Colon (tissue), 2 donors: Measurements from ENCODE around the gene FOXP1.

ENCODE experiments used
- FAIRE-seq: peaks from 2 replicates; lab custom pipeline; 2012; peaks lifted over from hg19 to GRCh38; lab: Jason Lieb, UNC
- donor health status: control.
- donor health status: control.

FOXP1 gene

DNA sequence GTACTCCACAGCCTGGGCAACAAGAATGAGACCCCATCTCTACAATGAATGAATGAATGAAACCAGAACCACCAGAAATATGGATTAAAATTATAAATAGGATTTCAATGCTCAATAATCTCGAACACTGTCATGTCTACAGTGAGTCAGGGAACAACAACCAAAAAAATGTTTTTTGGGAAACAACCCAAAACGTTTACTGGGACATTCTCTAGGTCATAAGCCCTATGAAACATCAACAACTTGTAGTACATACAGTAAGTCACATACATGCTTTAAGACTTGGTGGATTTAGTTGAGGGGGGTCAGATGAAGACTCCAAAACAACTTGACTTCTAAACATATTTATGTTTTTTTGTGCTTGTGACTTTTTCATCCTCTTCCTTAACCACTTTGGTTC is 511.2 kb downstream of the FOXP1 start:
- FAIRE-seq = no peak

DNA sequence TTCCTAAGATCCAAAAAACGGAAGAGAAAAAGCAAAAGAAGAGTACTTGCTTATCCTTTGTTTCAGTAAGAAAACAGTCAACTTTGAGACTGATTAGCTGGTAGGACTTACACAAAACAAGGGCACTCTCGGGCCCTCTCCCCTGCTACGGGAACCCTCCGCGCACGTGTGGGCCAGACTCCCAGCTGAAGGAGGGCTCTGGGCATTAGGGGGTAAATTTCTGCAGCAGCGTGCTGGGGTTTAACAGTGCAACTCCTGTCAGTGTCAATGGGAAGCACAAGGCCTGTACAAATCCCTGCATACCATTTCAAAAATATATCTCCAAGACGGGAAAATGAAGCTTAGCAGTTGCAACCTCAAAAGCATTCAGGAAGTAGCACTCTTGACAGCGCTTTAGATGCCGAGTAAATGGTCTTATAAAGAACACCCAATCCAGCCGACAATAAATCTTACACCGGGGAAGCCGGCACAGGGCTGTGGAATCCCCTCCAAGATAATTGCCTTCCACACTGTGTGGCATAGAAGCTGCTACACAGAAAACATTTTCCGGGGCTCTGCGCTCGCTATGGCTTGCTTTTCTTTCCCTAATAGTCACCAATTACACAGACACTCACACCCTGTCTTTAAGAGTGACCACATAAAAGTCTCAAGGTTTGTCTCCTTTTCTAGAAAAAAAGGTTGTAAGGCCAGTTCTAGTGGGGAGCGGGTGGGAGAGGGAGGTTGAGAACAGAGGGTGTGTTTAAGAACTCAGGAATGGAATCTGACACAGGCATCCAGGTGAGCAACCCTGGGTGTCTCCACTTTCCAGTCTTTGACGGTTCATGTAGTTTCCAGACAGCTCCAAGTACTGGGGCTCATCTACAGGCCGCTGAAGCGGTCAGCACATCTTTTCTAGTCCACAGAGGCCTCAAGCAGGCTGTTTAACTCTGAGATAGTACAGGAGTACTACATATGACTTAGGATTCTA is 512.7 kb downstream of the FOXP1 start:
- no peak for FAIRE-seq

DNA sequence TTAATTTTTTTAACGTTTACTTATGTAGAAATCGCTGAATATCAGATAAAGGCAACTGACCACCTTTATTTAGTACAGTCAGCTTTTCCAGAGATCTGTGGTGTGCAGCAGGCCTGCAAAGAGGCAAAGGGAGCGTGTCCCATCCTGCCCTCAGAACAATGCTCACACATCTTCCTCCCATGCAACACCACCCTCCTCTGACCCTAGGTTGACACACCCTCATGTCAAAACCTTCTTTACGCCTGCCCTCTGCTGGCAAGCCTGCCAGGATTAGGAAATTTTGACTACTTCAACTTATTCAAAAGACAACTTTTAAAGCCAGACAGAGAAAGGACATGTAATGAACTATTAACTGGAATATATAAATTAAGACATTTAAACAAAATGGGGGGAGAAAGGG is 513.7 kb downstream of the FOXP1 start:
- FAIRE-seq = no peak

DNA sequence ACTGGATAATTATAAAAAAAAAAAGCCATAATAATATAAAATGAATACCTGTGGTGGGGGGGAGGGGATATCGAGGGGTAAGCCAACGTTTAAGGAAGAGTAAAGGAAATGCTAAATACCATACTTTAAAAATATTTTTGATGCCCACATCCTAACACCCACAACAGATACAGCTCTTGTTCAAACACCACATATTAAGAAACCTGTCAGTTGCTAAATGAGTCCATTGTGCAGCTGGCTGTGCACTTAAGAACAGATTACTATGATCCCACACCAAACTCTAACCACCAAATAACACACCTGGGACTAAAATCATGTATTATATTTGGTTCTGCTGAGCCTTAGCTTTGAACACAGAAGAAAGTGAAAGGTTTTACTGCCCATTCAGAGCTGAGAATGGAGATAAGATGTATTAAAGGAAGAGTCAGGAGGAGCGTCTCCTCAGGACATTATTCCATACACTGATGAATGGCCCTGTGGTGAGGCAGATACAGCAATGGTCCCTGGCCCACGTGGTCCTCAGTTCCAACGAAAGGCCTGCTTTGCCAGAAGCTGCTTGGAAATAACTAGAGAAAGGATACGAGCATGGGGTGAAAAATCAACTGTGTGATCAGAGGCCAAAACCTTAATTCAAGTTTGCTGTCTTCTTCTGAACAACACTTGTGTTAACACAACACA is 515.4 kb downstream of the FOXP1 start:
- no peak for FAIRE-seq

DNA sequence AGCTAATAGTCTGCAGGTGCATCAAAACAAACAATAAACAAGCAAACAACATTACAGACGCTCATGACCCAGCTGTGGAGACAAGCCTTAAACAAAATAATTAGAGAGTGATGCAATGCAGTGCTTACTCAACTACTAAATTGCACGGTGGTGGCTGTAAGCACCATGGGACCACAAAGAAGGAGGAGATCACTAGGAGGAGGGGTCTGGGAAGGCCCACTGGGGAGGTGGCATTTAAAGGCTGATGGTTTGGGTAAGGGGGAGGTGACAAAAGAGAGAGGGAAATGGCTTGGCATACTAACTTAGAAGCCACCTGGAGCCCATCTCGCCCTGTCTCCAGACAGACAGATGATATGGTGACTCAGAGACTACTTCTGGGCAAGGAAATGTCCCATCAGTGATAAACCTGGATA is 516.7 kb downstream of the FOXP1 start:
- FAIRE-seq = no peak

DNA sequence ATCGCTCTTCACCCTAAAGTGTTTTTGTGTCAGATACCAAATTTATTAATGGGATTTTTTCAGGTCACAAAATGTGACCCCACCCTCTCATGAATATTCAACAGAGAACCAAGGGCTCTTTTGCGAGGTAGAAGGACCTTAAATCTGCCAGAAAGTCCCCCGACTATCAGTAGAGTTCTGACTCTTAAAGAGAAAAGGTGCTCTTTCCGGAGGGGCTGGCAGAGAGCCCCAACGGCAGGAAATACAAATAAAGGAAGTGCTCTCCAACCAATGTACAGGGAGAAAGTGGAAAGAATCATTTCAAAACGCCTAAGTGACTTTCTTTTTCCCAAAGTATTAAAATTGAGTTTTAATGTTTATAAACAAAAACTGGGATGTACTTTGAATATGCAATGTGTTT is 517.2 kb downstream of the FOXP1 start:
- FAIRE-seq = no peak

DNA sequence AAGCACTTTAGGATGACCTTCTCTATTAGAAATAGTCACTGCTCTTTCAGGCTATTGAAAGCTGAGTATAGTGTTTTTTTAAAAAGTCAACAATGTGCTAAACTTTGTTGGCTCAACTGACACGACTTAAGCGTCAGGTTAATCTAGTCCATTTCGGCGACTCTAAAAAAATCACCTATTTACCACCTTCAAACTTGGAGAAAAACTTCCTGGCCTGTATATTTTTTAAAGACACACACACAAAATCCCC is 517.8 kb downstream of the FOXP1 start:
- FAIRE-seq = no peak

DNA sequence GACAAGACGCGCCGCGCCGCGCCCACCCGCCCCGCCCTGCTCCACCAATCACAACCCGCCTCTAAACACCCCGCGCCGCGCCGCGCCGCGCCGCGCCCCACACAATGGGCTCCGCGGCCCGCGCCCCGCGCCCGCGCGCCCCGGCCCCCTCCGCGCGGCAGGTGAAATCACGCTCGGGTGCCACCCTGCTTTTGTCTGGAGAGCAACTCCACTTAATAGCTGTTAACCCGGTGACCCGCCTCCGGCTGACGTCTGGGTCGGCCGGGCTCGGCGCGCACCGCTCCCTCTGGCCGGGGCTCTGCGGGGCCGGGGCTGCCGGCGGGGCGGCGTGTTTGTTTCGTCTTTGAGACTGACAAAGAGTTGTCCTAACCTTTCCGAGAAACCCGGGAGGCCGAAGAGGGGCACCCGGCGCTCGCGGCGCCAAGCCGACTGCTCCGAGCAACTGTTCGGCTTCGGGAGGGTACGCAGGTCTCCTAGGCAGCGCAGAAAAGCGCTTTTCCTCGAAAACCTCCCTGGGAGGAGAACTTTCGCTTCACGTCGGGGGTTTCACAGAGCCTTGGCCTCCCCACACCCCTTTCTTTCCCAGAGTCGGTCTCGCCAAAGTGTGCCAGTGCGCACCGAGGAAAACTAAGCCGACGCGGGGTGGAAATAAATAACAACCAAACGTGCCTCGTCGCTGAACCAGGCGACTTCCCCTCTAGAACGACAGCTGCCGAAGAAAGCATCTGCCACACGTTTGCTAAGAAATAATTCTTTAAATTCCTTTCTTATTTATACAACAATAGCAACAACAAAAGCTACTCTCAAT is 518.4 kb downstream of the FOXP1 start:
- no peak for FAIRE-seq

DNA sequence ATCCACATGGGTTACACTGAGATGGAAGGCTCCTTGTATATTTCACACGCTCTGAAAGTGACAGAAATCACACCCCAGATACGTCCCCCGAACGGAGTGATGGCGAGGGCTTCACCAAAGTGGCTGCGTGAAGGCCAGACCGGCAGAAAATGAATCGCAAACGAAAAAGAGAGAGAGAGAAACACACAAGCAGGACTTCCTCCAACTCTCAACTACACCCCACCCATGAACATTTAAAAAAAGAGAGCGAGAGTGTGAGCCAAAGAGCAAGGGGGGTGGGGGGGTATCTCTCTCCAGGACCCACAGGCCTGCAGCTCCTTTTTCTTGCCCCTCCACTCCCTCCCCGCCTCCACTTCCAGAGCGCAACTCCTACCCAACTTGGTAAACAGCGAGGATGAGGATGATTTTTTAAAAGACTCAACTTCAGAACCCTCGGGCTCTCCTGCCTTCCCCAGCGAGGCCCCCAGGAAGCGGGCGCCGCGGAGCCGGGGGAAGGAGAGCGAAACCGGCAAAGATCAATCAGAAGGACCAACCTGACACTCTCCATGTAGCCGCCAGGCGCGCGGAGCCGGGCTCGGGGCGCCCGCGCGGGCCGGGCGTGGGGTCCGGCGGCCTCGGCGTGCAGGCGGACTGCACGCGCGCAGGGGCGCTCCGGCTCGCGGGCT is 519.1 kb downstream of the FOXP1 start:
- no peak for FAIRE-seq

DNA sequence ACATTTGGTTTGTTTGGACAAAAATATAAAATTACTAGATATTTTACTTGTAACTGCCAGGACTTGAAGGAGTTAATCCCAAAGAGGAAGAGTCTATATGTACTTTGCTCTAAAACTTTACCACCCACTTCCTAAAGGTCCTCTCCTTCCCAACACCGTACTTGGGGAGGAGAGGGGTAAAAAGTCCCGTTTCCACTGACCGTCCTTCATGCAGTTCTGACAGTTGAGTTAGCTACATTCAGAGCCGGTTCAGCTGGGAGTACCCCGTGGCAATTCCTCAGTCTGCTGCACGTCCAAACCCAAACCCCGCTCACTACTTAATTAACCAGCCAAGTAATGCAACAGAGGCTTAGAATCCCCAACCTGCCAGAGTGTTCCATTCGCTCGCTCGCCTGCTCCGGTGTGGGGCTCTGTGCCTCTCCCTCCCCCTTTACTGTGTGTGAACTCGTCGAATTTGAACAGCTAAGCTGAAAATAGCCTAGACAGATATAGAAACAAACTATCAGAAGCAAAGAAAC is 519.7 kb downstream of the FOXP1 start:
- no peak for FAIRE-seq

DNA sequence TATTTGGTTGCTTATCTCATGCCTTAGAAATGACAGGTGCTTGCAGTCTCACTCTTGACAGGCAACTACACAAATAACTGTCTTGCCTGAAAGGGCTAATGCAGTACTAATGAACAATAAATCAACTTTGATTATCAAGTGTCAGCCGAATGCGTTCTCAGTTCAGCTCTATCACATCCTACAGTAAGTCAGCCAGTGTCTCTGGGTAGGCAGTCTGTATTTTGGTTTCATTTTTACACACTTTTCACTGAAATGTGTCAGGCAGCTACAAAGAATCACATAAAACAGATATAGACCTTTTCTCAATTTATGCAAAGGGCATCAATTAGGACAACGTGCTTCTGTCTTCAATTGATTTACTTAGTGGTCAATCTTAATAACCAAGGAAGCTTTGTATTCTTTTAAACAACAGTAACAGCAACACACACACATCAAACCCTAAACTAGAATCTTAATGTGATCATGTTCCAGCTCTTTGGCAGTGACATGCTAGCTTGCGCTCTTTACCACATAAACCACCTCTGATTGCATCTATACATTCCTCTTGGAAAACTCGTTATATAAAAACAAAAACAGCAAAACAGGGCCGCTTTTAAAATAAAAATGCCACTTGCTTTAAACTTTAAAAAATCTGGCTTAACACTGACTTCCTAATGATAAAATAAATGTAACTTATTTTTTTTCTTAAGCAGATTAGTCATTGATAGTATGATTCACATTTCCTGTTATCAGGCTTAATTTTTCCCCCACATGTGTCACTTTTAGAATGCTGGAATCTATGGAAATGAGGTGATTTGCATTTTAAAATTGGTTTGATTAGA is 520.4 kb downstream of the FOXP1 start:
- peak; percentile 45 for FAIRE-seq

DNA sequence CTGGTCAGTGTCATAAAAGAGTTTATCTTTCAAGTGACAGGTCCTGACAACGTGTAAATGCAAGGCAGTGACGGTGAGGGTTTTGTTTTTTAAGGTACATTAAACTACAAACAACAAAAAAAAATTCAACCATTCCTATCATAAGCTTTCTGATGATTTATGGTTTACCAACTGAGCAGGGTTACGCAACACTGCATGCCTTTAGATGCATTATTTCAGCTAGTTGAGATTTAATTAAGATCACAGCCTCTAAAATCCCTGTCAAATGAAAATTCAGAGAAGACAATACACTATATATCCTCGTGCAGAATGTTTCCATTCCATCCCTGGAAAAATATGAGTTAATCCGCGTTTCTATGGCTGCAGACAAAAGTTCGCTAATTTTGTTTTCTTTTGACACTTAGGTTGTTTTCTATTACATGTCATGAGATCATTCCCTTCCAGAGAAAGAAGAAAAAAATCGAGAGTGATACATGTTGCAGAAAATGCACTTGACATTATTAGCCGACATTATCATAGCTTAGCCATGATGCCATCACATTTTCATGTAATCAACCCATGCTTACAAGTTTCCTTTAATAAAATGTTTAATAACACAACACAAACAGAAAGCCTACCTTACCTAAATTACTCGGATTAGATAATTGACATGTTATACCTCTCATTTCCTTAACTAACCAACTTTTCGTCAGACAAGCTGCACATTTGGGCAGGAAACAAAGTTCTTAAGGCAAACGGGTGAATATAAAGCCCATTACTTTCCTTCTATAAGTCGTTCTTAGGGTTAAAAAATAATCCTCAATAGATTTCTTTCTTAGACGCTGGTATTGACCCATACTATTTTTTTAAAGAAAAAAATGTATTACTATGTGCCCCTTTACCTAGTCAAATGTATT is 521.2 kb downstream of the FOXP1 start:
- FAIRE-seq = peak; percentile 33

DNA sequence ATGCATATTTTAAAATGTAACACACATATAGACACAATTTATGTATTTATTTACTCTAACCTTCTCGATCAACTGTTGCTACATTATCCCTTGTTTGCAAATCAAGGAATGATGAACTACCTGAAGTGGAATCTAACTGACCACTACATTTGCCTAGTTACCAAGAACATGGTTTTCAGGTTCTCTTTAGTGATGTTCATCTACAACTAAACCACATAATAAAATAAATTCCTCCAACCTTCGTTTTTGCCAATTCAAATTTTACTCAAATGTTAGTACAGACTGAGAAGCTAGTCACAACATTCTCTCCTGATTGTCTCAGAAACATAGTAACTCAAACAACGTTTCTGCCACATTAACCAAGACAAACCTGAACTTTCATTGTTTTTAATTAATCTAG is 521.9 kb downstream of the FOXP1 start:
- FAIRE-seq = no peak

DNA sequence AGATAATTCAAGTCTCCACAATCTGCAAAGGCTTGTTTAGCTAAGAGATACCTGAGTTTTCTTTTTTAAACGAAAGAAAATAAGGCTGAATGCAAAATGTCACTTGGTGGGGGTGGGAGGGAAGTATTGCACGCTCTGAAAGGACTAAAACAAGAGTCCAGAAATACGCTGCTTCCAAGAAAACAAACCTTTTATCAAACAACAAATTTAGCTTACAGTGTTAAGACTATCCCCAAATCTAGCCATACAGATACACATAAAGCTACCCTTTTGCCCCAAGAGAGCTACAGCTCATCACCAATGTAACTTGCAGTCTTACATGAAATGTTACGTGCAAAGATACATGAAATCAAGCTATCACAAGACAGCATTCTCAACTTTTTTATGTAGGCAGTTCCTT is 522.5 kb downstream of the FOXP1 start:
- FAIRE-seq = no peak

DNA sequence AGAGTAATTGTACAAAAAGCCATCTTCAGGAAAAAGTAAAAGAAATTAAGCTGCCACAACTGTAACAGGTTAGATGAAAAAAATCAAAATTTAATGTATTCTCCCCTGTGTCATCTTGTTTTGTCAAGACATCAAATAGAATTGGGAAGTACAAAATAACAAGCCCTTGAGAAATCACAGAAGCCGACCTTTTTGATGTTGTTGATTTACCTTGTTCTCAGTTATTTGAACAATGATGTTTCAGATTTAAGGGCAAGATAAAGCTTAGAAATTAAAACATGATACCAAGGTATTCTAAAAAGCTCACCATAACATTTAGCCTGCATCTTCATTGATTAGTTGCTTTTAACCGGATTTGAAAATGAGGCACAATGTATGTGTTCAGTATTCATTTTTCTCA is 523.0 kb downstream of the FOXP1 start:
- peak; percentile 10 for FAIRE-seq

DNA sequence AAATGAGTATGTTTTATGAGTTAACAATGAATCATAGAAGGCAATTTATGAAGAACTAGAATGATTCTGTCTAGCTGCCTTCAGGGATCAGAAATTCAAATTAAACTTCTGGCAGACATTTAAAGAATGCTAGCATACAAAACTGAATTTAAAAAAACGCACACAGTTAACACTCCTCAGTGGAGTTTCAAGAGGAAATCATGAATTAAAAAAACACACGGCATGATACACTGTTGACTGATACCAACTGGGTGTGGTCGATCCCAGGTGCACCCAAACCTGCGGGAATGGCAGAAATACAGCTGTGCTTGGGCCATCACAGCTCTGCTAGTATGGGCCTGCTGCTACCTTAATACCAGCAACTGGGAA is 526.0 kb downstream of the FOXP1 start:
- FAIRE-seq = no peak

DNA sequence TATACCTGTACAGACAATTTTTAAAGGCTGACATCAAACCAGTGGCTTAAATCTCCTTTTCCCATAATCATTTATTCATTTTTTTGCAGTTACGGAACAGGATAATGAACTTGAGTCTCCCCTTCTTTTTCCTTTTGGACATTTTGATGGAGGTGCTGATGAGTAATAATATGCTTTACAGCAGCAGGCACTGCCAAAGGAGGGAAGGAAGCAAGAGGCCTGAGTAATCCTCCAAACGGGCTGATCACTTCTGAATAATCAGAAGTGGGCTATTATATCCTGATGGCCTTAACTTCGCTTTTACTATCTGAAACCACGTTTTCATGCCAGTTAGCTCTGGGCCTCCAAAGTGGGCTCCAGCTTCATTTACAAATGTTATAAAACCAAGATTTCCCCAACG is 527.2 kb downstream of the FOXP1 start:
- FAIRE-seq = no peak

DNA sequence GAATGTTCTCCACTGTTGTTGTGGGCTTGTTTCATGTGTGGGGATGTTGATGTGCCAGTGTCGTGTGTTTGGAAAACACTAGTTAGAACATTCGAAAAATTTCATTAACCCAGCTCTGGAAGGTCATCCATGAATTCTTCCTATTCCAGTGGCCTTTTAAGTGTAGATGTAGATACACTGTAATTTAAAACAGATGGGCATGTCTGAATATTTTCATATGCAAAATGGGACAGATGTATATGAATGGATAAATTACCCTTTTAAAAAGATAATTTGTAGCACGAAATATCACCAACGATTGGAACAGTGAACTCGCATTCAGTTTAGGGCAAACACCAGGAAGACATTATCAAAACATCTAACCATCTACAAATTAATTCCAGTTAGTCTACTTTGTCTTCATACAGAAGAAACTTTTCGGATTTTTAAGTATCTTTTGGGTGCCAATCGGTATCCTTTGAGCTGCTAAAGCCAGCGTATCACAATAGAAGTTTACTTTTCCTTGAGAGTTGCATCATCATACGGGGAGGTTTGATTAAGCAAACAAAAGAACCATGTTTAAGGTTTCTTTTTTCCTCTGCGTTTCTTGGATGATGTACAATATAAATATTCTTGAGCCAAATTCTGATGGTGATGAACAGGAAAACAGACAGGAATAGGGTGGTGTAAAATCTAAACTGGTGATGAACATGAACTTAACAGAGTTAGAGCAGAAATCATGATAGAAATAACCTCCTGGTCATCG is 528.1 kb downstream of the FOXP1 start:
- FAIRE-seq = no peak

DNA sequence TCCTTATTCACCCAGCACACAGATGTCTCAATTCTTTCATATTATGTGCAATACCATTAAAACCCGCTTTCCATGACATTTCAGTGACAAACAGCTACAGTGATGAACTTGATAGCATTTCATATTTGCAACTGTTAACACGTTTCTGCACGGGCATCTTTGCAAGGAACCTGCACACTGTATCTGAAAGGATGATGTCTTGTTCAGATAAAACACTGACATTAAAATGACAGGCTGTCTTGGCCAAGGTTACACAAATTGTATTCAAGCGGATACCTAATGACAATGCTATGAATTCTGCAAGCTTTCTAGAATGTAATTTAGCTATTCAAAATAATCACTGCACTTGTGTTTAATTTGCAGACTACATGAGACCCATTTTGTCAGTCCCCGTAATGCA is 529.2 kb downstream of the FOXP1 start:
- no peak for FAIRE-seq

DNA sequence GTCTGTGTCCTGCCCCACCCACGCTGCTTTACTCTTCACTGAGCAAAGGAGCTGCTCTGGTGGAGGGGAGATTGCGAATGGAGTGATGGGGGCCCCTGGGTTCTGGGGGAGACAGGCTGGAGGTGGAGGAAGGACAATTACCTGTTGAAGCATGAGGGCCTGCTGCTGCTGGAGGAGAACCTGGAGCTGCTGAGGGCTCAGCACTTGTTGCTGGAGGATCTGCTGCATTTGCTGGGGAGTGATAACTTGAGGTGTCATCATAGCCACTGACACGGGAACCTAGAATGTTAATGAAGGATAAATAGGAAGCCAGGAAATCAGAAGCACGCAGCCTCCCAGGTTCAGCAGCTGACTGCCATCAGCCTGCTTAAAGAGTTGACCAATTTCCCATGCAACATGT is 530.0 kb downstream of the FOXP1 start:
- FAIRE-seq = no peak
